ENCODE measurements around the gene ZNF227.

- TF ChIP-seq CTCF (IDR thresholded peaks at IDR 0.05) = no peak
- TF ChIP-seq POLR2A (IDR thresholded peaks at IDR 0.05) = no peak
Observed at GRCh38 chr19:44202974-44203373, 9.4 kb upstream of the ZNF227 start.

All from adrenal gland (tissue), 5 donors.